T-helper 2 cell treated with Interferon-gamma antibody and Interleukin-4, amounts not matched to agents 100 ng/mL and 5 ng/mL, for 36 hours (primary cell): Measurements from ENCODE around the gene GPR17. TPM values are rescaled to one million over a fixed set of nuclear protein-coding genes. Genes with fewer than 3 reads are reported as not detected.

Experiments
- intact Hi-C: fragments of 100-400 bp; cut with micrococcal nuclease; formaldehyde crosslinking; loops from one replicate; pipeline ENCODE4 v1.15.1; 2023
- total RNA-seq: library from RNA; stranded (reverse); gene quantifications from 2 replicates; pipeline ENCODE4 v1.2.3, GENCODE V29; 2022

Gene GPR17
- total RNA-seq, 1 donor from 2014 or later: not detected

DNA sequence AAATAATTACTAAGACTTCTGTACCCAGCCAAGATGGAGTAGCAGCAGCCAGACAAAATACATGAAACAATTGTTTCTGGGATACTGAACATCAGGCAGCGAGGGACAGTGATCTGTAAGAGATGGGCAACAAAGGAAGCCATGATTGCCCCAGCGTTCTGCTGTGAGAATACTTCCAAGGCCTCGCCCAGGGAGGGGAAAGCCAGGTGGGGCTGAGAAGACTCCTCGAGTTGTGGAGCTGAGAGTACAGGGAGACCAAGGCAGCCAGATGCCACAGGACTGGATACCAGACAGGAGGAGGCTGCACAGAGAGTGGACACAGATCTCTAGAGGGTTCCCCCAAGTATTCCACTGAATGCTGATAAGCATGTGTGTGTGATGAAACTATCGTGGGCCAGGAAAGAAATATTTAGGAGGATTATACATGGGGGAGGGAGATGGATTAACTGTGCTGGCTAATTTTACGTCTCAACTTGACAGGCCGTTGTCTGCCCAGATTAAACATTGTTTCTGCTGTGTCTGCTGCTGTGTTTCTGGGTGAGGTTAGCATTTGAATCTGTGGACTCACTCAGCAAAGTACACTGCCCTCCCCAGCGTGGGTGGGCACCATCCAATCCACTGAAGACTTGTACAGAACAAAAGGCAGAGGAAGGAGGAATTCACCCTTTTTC, 39.6 kb downstream of the GPR17 start:
- intact Hi-C loops: no loop called here

DNA sequence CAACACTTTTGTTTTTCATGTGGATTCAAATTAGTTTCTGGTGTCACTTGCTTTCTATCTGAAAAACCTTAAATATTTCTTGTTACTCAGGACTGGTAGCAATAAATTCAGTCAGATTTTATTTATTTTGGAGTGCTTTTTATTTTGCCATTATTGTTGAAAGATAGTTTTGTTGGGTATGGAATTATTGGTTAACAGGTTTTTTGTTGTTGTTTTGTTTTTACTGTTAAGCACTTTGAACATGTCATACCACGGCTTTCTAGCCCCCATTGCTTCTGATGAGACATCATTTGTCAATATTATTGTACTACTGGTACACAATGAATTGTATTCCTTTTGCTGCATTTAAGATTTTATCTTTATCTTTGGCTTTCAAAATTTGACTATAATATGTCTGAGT, 42.5 kb downstream of the GPR17 start:
- intact Hi-C loops: no loop called here

DNA sequence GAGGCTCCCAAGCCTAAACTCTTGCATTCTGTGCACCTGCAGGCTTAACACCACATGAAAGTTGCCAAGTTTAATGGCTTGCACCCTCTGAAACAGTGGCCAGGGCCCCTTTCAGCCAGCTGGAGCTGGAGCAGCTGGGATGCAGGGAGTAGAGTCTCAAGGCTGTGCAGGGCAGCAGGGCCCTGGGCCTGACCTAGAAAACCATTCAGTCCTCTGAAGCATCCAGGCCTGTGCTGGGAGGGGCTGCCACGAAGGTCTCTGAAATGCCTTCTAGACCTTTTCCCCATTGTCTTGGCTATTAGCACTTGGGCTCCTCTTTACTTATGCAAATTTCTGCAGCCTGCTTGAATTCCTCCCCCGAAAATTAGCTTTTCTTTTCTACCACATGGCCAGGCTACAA, 44.7 kb downstream of the GPR17 start:
- intact Hi-C loops: no loop called here

DNA sequence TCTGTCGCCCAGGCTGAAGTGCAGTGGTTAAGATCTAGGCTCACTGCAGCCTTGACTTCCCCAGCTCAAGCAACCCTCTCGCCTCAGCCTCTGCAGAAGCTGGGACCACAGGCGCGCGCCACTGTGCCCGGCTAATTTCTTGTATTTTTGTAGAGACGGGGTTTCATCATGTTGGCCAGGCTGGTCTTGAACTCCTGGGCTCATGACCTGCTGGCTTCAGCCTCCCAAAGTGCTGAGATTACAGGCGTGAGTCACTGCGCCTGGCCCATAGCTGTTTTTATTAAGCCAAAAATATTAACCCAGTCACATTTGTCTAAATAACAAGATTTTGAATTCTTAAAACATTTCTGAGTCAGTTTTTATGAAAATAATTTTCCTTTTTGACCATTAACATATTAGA, 49.0 kb downstream of the GPR17 start:
- intact Hi-C loops: no loop called here

DNA sequence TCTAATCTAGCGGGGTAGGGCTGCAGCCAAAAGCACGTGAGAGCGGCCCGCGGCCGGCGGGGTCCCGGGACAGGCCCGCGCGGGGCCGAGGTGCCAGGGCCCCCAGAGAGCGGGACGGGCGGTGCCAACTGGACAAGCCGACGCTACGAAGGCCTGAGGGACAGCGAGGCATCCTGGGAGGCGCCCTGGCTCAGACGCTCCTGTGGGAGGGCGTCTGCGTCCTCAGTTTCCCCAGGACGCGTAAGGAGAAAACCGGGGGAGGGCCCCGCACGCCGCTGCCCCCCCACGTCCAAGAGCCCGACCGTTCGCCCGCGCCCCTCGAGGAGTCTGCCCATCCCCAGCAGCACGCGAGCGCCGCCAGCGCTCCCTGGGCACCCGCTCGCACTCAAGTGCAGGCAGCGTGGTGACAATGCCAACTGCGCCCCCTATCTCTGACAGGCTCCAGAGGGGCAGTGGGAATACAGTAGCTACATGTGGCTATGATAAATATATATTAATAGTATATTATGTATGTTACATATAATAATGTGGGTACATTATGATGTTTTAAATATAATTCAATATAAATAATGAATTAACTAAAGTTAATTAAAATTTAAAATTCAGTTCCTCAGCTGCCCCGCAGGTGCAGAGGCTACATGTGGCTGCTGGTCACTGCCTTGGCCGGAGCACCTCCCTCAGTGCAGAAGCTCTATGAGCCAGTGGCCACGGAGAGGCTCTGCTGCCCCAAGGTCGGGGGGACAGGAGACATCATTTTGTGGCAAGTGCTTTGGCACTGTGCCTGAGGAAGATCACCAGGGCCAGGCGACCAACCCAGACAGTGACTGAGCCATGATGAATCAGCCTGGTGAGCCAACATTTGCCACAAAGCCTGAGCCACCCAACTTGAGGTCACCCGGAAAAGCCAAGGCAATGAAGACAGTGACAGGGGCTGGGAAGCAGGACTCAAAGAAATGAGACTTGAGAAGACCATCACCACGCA, 49.8 kb downstream of the GPR17 start:
- intact Hi-C loops: no loop called here

DNA sequence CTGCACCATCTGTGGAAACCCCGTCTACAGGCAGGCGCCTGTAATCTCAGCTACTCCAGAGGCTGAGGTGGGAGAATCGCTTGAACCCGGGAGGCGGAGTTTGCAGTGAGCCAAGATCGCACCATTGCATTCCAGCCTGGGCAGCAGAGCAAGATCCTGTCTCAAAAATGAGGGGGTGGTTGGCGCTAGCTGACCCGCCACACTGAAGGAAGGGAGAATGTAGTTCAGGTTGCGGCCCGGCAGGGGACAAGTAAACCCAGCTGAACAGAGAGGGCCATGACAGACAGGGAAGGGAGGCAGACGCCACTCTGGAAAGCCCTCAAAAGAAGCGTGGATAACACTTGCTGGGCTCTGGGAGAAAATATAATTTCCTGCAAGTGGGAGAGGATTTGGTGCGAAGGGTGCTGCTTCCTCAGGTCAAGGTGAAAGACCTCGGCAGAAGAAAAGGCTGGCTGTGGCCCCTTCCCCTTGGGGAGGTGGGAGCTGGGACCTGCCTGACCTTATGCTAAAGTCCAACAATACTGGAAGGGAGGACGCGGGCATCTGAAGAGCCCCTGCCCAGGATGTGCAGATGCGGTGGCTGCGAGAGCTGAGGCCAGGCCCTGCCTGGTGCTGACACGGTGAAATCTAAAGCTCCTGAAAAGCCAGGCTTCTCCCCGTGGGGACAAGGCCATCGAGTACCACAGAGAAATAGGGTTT, 51.7 kb downstream of the GPR17 start:
- intact Hi-C loops: no loop called here

DNA sequence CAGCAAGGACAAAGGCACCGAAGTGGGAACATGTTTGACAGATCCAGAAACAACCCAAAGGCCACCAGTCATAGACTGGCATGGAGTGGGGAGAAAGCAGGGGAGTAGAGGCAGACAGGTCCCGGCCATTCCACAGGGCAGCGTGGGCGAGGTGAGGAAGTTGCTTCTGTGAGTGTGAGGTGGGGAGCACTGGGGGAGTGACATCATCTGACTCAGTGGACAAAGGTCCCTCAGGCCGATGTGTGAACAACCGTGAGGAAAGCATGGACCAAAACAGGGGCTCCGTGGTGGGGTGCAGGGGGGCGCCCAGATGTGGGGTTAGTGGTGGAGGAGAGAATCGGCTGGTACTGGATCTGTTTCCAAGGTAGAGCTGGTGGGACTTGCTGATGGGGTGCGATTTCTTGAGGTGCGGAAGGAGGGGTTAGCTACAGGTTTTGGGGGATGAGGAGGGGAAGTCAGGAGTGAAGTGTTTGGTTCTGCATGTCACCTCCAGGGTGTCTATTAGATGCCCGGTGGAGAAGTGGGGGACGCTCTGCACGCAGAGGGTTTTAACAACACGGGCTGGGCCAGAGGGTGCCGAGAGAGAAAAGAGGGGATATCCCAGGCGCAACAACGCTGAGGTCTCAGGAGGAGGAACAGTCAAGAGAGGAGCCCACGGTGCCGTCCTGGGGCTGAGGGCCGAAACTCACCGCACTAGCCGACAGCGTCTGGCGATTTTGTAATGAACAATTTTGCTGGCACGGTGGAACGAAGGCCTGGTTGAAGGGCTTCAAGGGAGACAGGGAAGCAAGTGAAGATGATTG, 52.8 kb downstream of the GPR17 start:
- intact Hi-C loops: no loop called here

DNA sequence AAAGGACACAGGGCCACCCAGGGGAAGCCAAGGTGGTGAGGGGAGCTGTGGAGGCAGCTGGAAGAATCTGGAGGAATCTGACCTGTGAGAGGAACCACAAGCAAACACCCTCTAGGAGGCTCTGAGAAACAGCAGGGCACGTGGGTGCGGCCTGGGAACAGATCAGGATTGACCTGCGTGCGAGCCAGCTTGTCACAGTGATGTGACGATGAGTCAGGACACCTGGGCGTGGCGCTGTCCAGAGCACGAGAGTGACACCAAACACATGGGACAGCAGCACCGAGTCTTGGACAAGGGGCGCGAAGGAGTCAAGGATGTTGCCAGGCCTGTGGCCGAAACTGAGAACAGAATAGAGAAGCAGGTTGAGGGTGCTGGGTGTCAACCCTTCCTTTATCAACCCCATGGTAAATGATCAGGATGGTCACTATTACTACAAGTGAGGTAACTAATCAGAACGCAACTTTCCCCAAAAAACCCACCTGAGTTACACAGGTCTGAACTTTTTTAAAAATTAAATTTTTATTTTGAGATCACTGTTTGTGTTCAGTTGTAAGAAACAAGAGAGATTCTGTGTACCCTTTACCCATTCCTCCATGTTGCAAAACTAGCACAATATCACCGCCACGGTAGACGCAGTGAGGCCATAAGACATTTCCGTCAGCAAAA, 54.7 kb downstream of the GPR17 start:
- intact Hi-C loops: loop anchor here (1.0 to 5.0 kb wide), 5 partner anchors 53 to 391 kb away; partner anchors contain the start of genes GPR17, IWS1, SAP130 and UGGT1

DNA sequence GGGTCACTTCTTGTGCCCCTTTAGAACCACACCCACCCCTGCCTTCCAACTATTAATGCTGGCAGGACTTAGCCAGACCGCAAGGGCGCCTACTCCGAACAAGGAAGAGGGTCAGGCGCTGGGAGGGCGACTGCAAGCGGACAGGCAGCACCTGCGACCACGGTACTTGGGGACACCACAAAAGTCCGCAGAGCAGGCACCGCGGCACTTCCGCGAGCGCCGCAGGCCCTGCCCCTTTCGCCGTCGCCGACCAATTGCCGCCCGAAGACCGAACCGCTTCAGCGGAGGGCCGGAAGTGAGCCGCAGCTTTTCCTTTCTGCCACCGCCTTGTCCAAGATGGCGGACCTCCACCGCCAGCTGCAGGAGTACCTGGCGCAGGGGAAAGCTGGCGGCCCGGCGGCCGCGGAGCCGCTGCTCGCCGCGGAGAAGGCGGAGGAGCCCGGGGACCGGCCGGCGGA, 55.3 kb downstream of the GPR17 start, which contains the start of gene SFT2D3:
TSS of gene SFT2D3 (plus strand) at position 305 of the 458 bp plus-strand sequence. CDS start at position 337, 32 bp downstream.
- intact Hi-C loops: loop anchor here (1.0 to 5.0 kb wide), 5 partner anchors 54 to 390 kb away; partner anchors contain the start of genes GPR17, IWS1, SAP130 and UGGT1

DNA sequence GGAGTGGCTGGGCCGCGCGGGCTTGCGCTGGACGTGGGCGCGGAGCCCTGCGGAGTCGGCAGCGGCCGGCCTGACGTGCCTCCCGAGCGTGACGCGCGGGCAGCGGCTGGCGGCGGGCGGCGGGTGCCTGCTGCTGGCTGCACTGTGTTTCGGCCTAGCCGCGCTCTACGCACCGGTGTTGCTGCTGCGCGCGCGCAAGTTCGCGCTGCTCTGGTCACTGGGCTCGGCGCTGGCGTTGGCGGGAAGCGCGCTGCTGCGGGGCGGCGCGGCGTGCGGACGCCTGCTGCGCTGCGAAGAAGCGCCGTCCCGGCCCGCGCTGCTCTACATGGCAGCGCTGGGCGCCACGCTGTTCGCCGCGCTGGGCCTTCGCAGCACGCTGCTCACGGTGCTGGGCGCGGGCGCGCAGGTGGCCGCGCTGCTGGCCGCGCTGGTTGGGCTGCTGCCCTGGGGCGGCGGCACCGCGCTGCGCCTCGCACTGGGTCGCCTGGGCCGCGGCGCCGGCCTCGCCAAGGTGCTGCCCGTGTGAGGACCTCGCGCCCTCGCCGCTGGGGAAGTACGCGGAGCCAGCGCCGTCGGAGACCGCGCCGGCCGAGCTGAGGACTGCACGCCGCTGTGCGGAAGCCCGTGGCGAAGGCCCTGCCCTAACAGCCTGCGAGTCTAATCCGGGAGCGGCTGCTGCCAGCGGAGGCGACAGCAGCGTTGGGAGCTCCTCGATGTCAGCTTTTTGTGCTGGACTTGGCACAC, 55.9 kb downstream of the GPR17 start:
- intact Hi-C loops: loop anchor here (1.0 to 5.0 kb wide), 7 partner anchors 55 to 389 kb away; partner anchors contain the start of genes GPR17, IWS1, SAP130 and UGGT1

Other genes with a start within 250 kb of the GPR17 start
- gene PROC, start 227.7 kb upstream of the GPR17 start, total RNA-seq: not detected in 2 replicates
- gene IWS1, start 119.7 kb upstream of the GPR17 start, total RNA-seq: 44.3 and 44.6 TPM in 2 replicates
- 1.6 and 1.7 TPM in 2 replicates for gene MYO7B, start 110.5 kb upstream of the GPR17 start, total RNA-seq
- 23.1 and 24.2 TPM in 2 replicates for gene LIMS2, start 29.4 kb downstream of the GPR17 start, total RNA-seq
- 4.4 and 4.7 TPM in 2 replicates for gene SFT2D3, start 55.3 kb downstream of the GPR17 start, total RNA-seq
- 69.8 and 78.3 TPM in 2 replicates for gene WDR33, start 165.0 kb downstream of the GPR17 start, total RNA-seq
- 48.7 and 53.1 TPM in 2 replicates for gene POLR2D, start 212.0 kb downstream of the GPR17 start, total RNA-seq
- gene AMMECR1L, start 239.8 kb downstream of the GPR17 start, total RNA-seq: 14.6 and 16.4 TPM in 2 replicates